ENCODE data around the gene SCCPDH.
"Not testable (repeated sequence)": the region's sequence is repeated elsewhere in the genome, so short reads cannot be mapped to it uniquely, and the experiment has no call there.

The SCCPDH gene

DNA sequence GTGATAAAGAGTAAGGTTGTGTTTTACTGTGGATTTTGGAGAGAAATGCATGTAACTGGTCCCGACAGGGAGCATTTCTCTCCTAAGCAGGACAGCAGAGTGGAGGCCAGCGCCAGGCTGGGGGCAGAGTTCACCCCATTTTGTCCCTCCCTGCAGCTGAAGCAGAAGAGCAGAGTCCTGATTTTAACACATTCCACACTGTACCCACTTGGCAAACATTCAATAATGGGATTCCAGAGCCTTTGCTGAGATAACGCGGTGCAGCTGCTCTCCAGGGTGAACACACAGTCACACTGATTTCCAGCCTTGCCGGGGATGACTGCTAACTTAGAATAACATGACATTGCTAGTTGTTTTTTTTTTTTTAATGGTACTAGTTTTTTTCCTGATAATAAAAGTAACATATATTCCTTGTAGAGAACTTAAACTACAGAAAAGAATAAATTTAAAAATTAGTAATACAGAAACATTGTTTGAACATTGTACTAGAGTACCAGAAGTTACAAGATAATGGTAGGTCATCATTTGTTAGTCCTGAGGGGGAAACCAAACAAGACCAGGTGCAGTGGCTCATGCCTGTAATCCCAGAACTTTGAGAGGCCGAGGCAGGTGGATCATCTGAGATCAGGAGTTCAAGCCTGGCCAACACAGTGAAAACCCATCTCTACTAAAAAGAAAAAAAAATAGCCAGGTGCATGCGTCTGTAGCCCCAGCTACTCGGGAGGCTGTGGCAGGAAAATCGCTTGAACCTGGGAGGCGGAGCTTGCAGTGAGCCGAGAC lies 77.2 kb downstream of the SCCPDH start:
- no peak for FAIRE-seq

DNA sequence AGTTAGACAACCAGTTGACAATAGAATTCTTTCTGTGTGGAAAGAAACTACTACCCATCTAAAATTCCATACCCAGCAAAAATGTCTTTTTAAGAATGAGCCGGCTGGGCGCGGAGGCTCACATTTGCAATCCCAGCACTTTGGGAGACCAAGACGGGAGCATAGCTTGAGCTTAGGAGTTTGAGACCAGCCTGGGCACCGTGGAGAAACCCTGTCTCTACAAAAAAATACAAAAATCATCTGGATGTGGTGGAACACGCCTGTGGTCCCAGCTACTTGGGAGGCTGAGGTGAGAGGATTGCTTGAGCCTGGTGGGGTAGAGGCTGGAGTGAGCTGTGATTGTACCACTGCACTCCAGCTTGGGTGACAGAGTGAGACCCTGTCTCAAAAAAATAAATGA lies 79.2 kb downstream of the SCCPDH start:
- no peak for FAIRE-seq

DNA sequence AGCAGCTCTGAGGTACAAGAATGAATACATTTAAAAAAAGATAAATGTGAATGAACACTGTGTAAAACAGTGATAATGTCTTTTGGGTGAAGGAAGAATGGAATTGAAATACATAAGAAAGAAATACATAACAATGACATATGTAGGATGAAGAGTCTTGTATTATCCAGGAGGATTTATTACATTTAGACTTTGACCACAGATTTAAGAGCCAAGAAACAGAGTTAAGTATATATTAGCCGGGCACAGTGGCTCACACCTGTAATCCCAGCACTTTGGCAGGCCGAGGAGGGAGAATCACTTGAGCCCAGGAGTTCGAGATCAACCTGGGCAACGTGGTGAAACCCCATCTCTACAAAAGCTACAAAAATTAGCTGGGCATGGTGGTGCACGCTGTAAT lies 79.7 kb downstream of the SCCPDH start:
- no peak for FAIRE-seq

DNA sequence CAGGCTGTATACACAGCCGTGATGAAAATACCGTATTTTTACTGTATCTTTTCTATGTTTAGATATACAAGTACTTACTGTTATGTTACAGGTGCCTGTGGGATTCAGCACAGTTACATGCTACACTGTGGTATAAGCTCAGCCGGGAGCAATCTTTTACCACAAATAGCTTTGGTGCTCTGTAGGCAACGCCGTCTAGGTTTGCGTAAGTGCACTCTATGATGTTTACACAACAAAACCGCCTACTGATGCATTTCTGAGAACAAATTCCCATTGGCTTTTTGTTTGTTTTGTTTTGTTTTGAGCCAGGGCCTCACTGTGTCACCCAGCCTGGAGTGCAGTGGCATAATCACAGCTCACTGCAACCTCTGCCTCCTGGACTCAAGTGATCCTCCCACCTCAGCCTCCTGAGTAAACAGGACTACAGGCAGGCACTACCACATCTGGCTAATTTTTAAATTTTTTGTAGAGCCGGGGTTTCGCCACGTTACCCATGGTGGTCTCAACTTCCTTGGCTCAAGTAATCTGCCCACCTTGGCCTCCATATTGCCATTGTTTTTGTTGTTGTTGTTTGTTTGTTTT lies 81.0 kb downstream of the SCCPDH start:
- FAIRE-seq = no peak

DNA sequence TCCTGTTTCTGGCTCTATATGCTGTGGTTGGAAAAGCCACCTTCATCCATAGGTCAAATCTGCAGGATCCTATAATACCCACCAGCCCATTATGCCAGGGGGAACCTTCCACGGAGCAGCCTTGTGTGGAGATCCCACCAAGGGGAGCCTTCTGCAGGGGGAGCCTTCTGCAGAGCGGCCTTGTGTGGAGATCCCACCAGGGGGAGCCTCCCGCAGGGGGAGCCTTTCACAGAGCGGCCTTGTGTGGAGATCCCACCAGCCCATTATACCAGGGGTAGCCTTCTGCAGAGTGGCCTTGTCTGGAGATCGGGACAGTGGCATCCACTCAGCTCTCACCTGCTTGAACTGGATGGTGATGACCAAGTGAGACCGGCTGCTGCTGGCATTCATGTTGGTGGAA lies 85.3 kb downstream of the SCCPDH start:
- FAIRE-seq = no peak

DNA sequence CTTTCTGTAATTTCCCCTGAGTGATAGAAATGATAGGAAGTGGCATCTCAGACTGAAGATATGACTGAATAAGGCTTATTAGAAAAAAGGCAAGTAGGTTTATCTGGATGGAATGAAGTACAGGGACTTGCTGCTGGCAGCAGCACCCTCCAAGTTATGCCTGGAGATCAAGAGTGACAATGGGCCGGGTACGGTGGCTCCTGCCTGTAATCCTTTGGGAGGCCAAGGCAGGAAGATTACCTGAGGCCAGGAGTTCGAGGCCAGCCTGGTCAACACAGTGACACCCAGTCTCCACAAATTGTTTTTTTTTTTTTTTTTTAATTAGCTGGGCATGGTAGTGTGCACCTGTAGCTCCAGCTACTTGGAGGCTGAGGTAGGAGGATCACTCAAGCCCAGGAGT lies 87.8 kb downstream of the SCCPDH start:
- no peak for FAIRE-seq

DNA sequence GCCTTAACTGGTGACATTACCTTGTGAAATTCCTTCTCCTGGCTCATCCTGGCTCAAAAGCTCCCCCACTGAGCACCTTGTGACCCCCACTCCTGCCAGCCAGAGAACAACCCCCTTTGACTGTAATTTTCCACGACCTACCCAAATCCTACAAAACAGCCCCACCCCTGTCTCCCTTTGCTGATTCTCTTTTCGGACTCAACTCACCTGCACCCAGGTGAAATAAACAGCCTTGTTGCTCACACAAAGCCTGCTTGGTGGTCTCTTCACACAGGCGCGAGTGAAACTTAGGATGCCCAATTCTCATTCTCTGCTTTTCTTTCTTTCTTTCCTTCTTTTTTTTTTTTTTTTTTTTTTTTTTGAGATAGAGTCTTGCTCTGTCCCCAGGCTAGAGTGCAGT lies 89.1 kb downstream of the SCCPDH start:
- not testable (repeated sequence) for FAIRE-seq

DNA sequence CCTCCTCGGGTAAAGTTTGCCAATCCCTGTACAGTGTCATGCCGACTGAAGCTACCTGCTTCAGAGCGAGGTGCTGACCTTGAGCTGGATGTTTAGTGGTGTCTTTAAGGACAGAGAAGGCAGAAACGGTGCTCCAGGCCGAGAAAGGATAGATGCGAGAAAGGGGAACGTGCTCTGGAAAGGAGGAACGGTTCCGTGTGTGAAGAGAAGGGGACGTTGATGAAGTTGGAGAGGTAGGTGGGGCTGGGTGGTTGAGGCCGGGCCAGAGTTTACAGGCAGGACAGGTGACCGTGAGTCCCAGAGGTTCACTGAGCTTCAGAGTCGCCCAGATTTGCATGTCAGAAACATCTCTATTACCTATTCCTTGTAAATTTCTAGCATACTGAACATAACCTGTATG lies 90.7 kb downstream of the SCCPDH start:
- FAIRE-seq = no peak

DNA sequence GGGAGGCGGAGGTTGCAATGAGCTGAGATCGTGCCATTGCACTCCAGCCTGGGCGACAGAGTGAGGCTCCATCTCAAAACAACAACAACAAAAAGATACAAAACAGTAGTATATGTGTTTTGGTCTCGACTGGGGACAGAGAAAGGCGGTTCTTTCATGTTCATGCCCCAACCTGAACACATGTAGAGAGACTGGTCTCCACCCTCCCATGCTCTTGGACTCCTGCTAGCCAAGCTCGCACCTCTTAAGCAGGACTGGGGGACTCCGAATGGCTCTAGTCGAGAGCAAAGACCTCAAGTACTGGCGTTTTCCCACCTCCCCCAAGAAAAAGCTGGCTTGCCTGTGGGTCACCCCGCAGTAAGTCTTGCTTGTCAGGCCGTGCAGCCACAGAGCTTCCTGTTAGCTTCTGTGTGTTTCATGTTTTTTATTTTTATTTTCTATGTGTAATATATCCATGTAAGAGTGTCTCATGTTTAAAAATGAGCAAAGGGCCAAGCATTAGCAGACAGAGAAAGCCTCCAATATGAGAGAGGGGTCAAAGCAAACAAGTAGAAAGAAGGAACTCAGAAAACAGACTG lies 91.6 kb downstream of the SCCPDH start:
- FAIRE-seq = no peak

Measured in TTC549 (cell line).